Activated T-helper 1 cell treated with Interleukin-2 at 50 U/mL for 16 hours (primary cell): ENCODE measurements around the gene SEL1L2.
"Not testable (repeated sequence)": the region's sequence is repeated elsewhere in the genome, so short reads cannot be mapped to it uniquely, and the experiment has no call there.

ENCODE experiments used
- DNase-seq: peaks from one replicate; pipeline ENCODE4 v3.0.0-alpha.2; 2020; ENCODE audit warnings: low read depth

SEL1L2 gene

GRCh38 chr20:13990465-13990864 is at the start of gene SEL1L2:
Gene SEL1L2 (minus strand): TSS chr20:13990614. CDS start chr20:13990534, 80 bp downstream.
- no peak for DNase-seq

GRCh38 chr20:14036567-14036966 is 46.2 kb upstream of the SEL1L2 start:
- no peak for DNase-seq

GRCh38 chr20:14033310-14033709 is 42.9 kb upstream of the SEL1L2 start:
- no peak for DNase-seq

GRCh38 chr20:14030991-14031390 is 40.6 kb upstream of the SEL1L2 start:
- no peak for DNase-seq

- no peak for DNase-seq
Observed at GRCh38 chr20:14012671-14013070, 22.3 kb upstream of the SEL1L2 start.

- no peak for DNase-seq
Observed at GRCh38 chr20:14009208-14009607, 18.8 kb upstream of the SEL1L2 start.

- DNase-seq: no peak
Observed at GRCh38 chr20:14005996-14006395, 15.6 kb upstream of the SEL1L2 start.

- no peak for DNase-seq
Observed at GRCh38 chr20:14000917-14001316, 10.5 kb upstream of the SEL1L2 start.

GRCh38 chr20:13996265-13996664 is 5.9 kb upstream of the SEL1L2 start:
- DNase-seq: no peak

- DNase-seq: no peak
Observed at GRCh38 chr20:13995841-13996240, 5.4 kb upstream of the SEL1L2 start.

GRCh38 chr20:13995086-13995665 is 4.8 kb upstream of the SEL1L2 start, which contains the start of gene MACROD2:
Gene MACROD2 (plus strand): TSS chr20:13995516.
- no peak for DNase-seq

GRCh38 chr20:13991955-13992354 is 1.5 kb upstream of the SEL1L2 start:
- DNase-seq: not testable (repeated sequence)

GRCh38 chr20:13991311-13991710 is 897 bp upstream of the SEL1L2 start:
- DNase-seq: no peak

GRCh38 chr20:13984211-13984610 is 6.2 kb downstream of the SEL1L2 start:
- DNase-seq: no peak

- no peak for DNase-seq
Observed at GRCh38 chr20:13960525-13960924, 29.9 kb downstream of the SEL1L2 start.

GRCh38 chr20:13960119-13960518 is 30.3 kb downstream of the SEL1L2 start:
- no peak for DNase-seq

GRCh38 chr20:13953227-13953626 is 37.2 kb downstream of the SEL1L2 start:
- DNase-seq: no peak

GRCh38 chr20:13947719-13948118 is 42.7 kb downstream of the SEL1L2 start:
- DNase-seq: no peak

GRCh38 chr20:13941031-13941430 is 49.4 kb downstream of the SEL1L2 start:
- DNase-seq: no peak

- no peak for DNase-seq
Observed at GRCh38 chr20:13936781-13937576, 53.4 kb downstream of the SEL1L2 start.

- DNase-seq: no peak
Observed at GRCh38 chr20:13934992-13935894, 55.2 kb downstream of the SEL1L2 start.

GRCh38 chr20:13930281-13930680 is 60.1 kb downstream of the SEL1L2 start:
- DNase-seq: no peak

- DNase-seq: no peak
Observed at GRCh38 chr20:13929836-13930235, 60.6 kb downstream of the SEL1L2 start.
